Astrocyte of the hippocampus (primary cell): ENCODE measurements around the gene KRT71.

Experiments used
- DNase-seq: peaks from one replicate; pipeline ENCODE4 v3.0.0; 2011; ENCODE audit warnings: low read depth, low spot score

KRT71 gene

GRCh38 chr12:52539083-52539820 lies 13.7 kb downstream of the KRT71 start:
- peak; percentile 68 for DNase-seq

- DNase-seq, result no peak
Measured at GRCh38 chr12:52537101-52537500, 15.8 kb downstream of the KRT71 start.

GRCh38 chr12:52535574-52535973 lies 17.4 kb downstream of the KRT71 start:
- DNase-seq, result no peak

- no peak for DNase-seq
Measured at GRCh38 chr12:52534482-52534881, 18.5 kb downstream of the KRT71 start.

GRCh38 chr12:52533686-52534470 lies 19.1 kb downstream of the KRT71 start:
- no peak for DNase-seq

- DNase-seq, result no peak
Measured at GRCh38 chr12:52532636-52533035, 20.3 kb downstream of the KRT71 start.

- DNase-seq, result no peak
Measured at GRCh38 chr12:52531566-52532300, 21.2 kb downstream of the KRT71 start.

- no peak for DNase-seq
Measured at GRCh38 chr12:52530905-52531304, 22.0 kb downstream of the KRT71 start.

GRCh38 chr12:52530366-52530765 lies 22.6 kb downstream of the KRT71 start:
- DNase-seq, result no peak

GRCh38 chr12:52529846-52530245 lies 23.1 kb downstream of the KRT71 start:
- DNase-seq, result no peak

- no peak for DNase-seq
Measured at GRCh38 chr12:52529417-52529816, 23.5 kb downstream of the KRT71 start.

GRCh38 chr12:52528641-52529143 lies 24.3 kb downstream of the KRT71 start:
- DNase-seq, result no peak

- no peak for DNase-seq
Measured at GRCh38 chr12:52527121-52527800, 25.7 kb downstream of the KRT71 start.

GRCh38 chr12:52526511-52526951 lies 26.4 kb downstream of the KRT71 start:
- no peak for DNase-seq

GRCh38 chr12:52525661-52526499 lies 27.1 kb downstream of the KRT71 start:
- DNase-seq, result no peak

- no peak for DNase-seq
Measured at GRCh38 chr12:52524898-52525591, 27.9 kb downstream of the KRT71 start.

GRCh38 chr12:52524241-52524897 lies 28.6 kb downstream of the KRT71 start:
- DNase-seq, result no peak

GRCh38 chr12:52523824-52524223 lies 29.1 kb downstream of the KRT71 start:
- DNase-seq, result no peak

GRCh38 chr12:52522346-52523011 lies 30.5 kb downstream of the KRT71 start:
- peak; percentile 35 for DNase-seq
